ENCODE results near the gene GLT8D1.

GRCh38 chr3:52671676-52672075 is 33.9 kb downstream of the GLT8D1 start:
- TF ChIP-seq CTCF (IDR thresholded peaks at IDR 0.05; ENCODE audit: low read depth, low read length, missing input control) = no peak
- TF ChIP-seq, protein P1, sequence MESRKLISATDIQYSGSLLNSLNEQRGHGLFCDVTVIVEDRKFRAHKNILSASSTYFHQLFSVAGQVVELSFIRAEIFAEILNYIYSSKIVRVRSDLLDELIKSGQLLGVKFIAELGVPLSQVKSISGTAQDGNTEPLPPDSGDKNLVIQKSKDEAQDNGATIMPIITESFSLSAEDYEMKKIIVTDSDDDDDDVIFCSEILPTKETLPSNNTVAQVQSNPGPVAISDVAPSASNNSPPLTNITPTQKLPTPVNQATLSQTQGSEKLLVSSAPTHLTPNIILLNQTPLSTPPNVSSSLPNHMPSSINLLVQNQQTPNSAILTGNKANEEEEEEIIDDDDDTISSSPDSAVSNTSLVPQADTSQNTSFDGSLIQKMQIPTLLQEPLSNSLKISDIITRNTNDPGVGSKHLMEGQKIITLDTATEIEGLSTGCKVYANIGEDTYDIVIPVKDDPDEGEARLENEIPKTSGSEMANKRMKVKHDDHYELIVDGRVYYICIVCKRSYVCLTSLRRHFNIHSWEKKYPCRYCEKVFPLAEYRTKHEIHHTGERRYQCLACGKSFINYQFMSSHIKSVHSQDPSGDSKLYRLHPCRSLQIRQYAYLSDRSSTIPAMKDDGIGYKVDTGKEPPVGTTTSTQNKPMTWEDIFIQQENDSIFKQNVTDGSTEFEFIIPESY (IDR thresholded peaks at IDR 0.05) = no peak

Data from liver (tissue), 2 donors.